ENCODE measurements around the gene GMCL2.
A peak's percentile ranks its signal among the peaks of the same experiment; 100 is the strongest.
"Not testable (repeated sequence)": the region's sequence is repeated elsewhere in the genome, so short reads cannot be mapped to it uniquely, and the experiment has no call there.

The GMCL2 gene

GRCh38 chr5:178187014-178187413 is at the start of gene GMCL2:
Gene GMCL2, minus strand, starts transcription at chr5:178187371. Its CDS starts 72 bp downstream, at chr5:178187299.
- no peak for DNase-seq (ENCODE audit: low read depth in 2 of 2)

- DNase-seq (ENCODE audit: low read depth in 2 of 2): no peak
Observed at GRCh38 chr5:178236679-178237078, 49.5 kb upstream of the GMCL2 start.

GRCh38 chr5:178236126-178236525 is 49.0 kb upstream of the GMCL2 start:
- no peak for DNase-seq (ENCODE audit: low read depth in 2 of 2)

GRCh38 chr5:178235588-178235974 is 48.4 kb upstream of the GMCL2 start:
- no peak for DNase-seq (ENCODE audit: low read depth in 2 of 2)

GRCh38 chr5:178234750-178235587 is 47.8 kb upstream of the GMCL2 start:
- DNase-seq (ENCODE audit: low read depth in 2 of 2): peak; percentile 23 to 26

GRCh38 chr5:178234121-178234749 is 47.1 kb upstream of the GMCL2 start:
- no peak for DNase-seq (ENCODE audit: low read depth in 2 of 2)

- DNase-seq (ENCODE audit: low read depth in 2 of 2): no peak
Observed at GRCh38 chr5:178232920-178233429, 45.8 kb upstream of the GMCL2 start.

- peak; percentile 32 to 36 for DNase-seq (ENCODE audit: low read depth in 2 of 2)
Observed at GRCh38 chr5:178232124-178232919, 45.2 kb upstream of the GMCL2 start, which contains the start of gene PHYKPL. Gene PHYKPL, minus strand, starts transcription at chr5:178232802. Its CDS starts 252 bp downstream, at chr5:178232550.

- DNase-seq (ENCODE audit: low read depth in 2 of 2): no peak
Observed at GRCh38 chr5:178231539-178232123, 44.5 kb upstream of the GMCL2 start.

- no peak for DNase-seq (ENCODE audit: low read depth in 2 of 2)
Observed at GRCh38 chr5:178230879-178231538, 43.8 kb upstream of the GMCL2 start.

GRCh38 chr5:178229861-178230260 is 42.7 kb upstream of the GMCL2 start:
- DNase-seq (ENCODE audit: low read depth in 2 of 2): no peak

- DNase-seq (ENCODE audit: low read depth in 2 of 2): not testable (repeated sequence)
Observed at GRCh38 chr5:178229111-178229510, 41.9 kb upstream of the GMCL2 start.

- no peak for DNase-seq (ENCODE audit: low read depth in 2 of 2)
Observed at GRCh38 chr5:178228609-178229008, 41.4 kb upstream of the GMCL2 start.

- DNase-seq (ENCODE audit: low read depth in 2 of 2): no peak
Observed at GRCh38 chr5:178227929-178228328, 40.8 kb upstream of the GMCL2 start.

- DNase-seq (ENCODE audit: low read depth in 2 of 2): no peak
Observed at GRCh38 chr5:178227138-178227659, 40.0 kb upstream of the GMCL2 start.

GRCh38 chr5:178225174-178225573 is 38.0 kb upstream of the GMCL2 start:
- DNase-seq (ENCODE audit: low read depth in 2 of 2): no peak

- DNase-seq (ENCODE audit: low read depth in 2 of 2): no peak
Observed at GRCh38 chr5:178224403-178224802, 37.2 kb upstream of the GMCL2 start.

- DNase-seq (ENCODE audit: low read depth in 2 of 2): no peak
Observed at GRCh38 chr5:178223828-178224335, 36.7 kb upstream of the GMCL2 start.

GRCh38 chr5:178223196-178223773 is 36.1 kb upstream of the GMCL2 start:
- no peak for DNase-seq (ENCODE audit: low read depth in 2 of 2)

- no peak for DNase-seq (ENCODE audit: low read depth in 2 of 2)
Observed at GRCh38 chr5:178222292-178222691, 35.1 kb upstream of the GMCL2 start.
